Panc1 (cell line): ENCODE measurements around the gene DNAJB8.

Experiments
- SIN3A ChIP-seq: IDR thresholded peaks from 2 replicates; pipeline ENCODE4 v1.6.1; 2012; ENCODE audit warnings: low read depth, mild to moderate bottlenecking, low read length, moderate library complexity, borderline replicate concordance; ENCODE audit not compliant: insufficient read depth
- TF ChIP-seq, protein P1 (sequence below): fragments of 450-650 bp; IDR thresholded peaks from 2 replicates; pipeline ENCODE4 v1.5.1; 2017; ENCODE audit warnings: mild to moderate bottlenecking

GRCh38 chr3:128429275-128429674 is 37.4 kb downstream of the DNAJB8 start:
- no peak for TF ChIP-seq SIN3A
- TF ChIP-seq, protein P1, sequence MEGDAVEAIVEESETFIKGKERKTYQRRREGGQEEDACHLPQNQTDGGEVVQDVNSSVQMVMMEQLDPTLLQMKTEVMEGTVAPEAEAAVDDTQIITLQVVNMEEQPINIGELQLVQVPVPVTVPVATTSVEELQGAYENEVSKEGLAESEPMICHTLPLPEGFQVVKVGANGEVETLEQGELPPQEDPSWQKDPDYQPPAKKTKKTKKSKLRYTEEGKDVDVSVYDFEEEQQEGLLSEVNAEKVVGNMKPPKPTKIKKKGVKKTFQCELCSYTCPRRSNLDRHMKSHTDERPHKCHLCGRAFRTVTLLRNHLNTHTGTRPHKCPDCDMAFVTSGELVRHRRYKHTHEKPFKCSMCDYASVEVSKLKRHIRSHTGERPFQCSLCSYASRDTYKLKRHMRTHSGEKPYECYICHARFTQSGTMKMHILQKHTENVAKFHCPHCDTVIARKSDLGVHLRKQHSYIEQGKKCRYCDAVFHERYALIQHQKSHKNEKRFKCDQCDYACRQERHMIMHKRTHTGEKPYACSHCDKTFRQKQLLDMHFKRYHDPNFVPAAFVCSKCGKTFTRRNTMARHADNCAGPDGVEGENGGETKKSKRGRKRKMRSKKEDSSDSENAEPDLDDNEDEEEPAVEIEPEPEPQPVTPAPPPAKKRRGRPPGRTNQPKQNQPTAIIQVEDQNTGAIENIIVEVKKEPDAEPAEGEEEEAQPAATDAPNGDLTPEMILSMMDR, result no peak
